ENCODE data around the gene UBAP2L.
"Not testable (repeated sequence)": the region's sequence is repeated elsewhere in the genome, so short reads cannot be mapped to it uniquely, and the experiment has no call there.

UBAP2L gene

GRCh38 chr1:154220071-154220969 lies at the start of gene UBAP2L:
TSS of gene UBAP2L (plus strand) at chr1:154220955. CDS start at chr1:154225124, 4,169 bp downstream.
- peak; percentile 97 for DNase-seq

GRCh38 chr1:154171223-154171583 lies 49.6 kb upstream of the UBAP2L start:
- no peak for DNase-seq

GRCh38 chr1:154171880-154172279 lies 48.9 kb upstream of the UBAP2L start:
- DNase-seq, result no peak

- no peak for DNase-seq
Measured at GRCh38 chr1:154174654-154175053, 46.1 kb upstream of the UBAP2L start.

GRCh38 chr1:154176337-154176736 lies 44.4 kb upstream of the UBAP2L start:
- DNase-seq, result no peak

GRCh38 chr1:154178013-154178412 lies 42.7 kb upstream of the UBAP2L start:
- no peak for DNase-seq

- no peak for DNase-seq
Measured at GRCh38 chr1:154178911-154179811, 41.6 kb upstream of the UBAP2L start.

- no peak for DNase-seq
Measured at GRCh38 chr1:154179946-154180687, 40.6 kb upstream of the UBAP2L start.

GRCh38 chr1:154181944-154182343 lies 38.8 kb upstream of the UBAP2L start:
- DNase-seq, result no peak

GRCh38 chr1:154182344-154183045 lies 38.3 kb upstream of the UBAP2L start:
- peak; percentile 65 for DNase-seq

GRCh38 chr1:154183046-154183915 lies 37.5 kb upstream of the UBAP2L start:
- DNase-seq, result peak; percentile 93

GRCh38 chr1:154186177-154186576 lies 34.6 kb upstream of the UBAP2L start:
- DNase-seq, result peak; percentile 68

- DNase-seq, result no peak
Measured at GRCh38 chr1:154186852-154187501, 33.8 kb upstream of the UBAP2L start.

- no peak for DNase-seq
Measured at GRCh38 chr1:154190550-154190949, 30.2 kb upstream of the UBAP2L start.

- DNase-seq, result no peak
Measured at GRCh38 chr1:154191990-154192461, 28.7 kb upstream of the UBAP2L start, which contains the start of gene TPM3. TSS of gene TPM3 (minus strand) at chr1:154192100. CDS start at chr1:154192018, 82 bp downstream.

- DNase-seq, result no peak
Measured at GRCh38 chr1:154192476-154192875, 28.3 kb upstream of the UBAP2L start.

- DNase-seq, result no peak
Measured at GRCh38 chr1:154193821-154194220, 26.9 kb upstream of the UBAP2L start.

- no peak for DNase-seq
Measured at GRCh38 chr1:154198756-154199562, 21.8 kb upstream of the UBAP2L start.

- DNase-seq, result no peak
Measured at GRCh38 chr1:154199563-154199879, 21.2 kb upstream of the UBAP2L start.

GRCh38 chr1:154205778-154206177 lies 15.0 kb upstream of the UBAP2L start:
- DNase-seq, result not testable (repeated sequence)

Measured in activated CD4-positive, CD25-positive, alpha-beta regulatory T cell treated with anti-CD3 and anti-CD28 coated beads, Interleukin-2, amount 50 U/mL, for 72 hours (primary cell).